ENCODE measurements around the gene SHOX.

DNA sequence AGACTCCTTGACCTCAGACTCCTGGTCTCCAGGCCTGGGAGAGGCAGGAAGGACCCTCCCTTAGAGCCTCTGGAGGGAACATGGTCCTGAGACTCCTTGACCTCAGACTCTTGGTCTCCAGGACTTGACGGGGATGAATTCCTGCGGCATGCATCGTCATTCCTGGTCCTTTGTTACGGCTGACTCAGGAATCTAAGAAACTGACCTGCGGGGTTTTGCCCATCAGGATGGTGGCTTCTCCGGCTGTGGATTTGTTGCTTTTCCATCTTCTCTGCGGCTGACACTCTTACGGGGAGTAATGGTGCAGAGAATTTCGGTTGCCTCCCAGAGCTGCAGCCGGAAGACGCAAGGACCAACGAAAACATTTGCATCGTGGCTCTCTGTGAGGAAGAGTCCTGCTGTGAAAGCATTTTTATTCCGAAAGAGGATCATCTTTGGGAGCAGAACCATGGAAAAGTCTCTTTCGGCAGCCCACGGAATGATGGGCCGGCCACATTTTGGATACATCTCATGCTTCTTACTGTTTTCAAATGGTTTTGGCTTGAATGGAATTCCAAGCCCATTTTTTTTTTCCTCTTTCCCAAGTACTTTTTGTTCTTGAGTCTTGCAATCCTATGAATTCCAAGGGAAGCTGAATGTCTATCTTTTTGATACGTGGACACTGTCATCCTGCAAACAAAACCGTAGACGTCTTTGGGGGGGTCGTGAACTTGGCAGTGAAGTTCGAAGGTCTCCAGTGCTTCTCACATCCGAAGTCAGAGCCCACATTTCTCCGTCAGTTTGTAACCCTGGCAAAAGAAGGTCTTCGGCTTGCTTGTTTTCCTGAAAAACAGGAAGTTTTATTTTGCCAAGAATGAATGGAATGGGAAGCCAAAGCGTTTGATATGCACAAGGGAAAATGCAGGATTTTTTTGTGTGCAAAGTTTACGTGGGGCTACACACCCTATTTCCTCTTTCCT is 36.5 kb downstream of the SHOX start:
- TF ChIP-seq EZH2 (IDR thresholded peaks at IDR 0.05; ENCODE audit: low read depth): no peak
- TF ChIP-seq, protein P1, sequence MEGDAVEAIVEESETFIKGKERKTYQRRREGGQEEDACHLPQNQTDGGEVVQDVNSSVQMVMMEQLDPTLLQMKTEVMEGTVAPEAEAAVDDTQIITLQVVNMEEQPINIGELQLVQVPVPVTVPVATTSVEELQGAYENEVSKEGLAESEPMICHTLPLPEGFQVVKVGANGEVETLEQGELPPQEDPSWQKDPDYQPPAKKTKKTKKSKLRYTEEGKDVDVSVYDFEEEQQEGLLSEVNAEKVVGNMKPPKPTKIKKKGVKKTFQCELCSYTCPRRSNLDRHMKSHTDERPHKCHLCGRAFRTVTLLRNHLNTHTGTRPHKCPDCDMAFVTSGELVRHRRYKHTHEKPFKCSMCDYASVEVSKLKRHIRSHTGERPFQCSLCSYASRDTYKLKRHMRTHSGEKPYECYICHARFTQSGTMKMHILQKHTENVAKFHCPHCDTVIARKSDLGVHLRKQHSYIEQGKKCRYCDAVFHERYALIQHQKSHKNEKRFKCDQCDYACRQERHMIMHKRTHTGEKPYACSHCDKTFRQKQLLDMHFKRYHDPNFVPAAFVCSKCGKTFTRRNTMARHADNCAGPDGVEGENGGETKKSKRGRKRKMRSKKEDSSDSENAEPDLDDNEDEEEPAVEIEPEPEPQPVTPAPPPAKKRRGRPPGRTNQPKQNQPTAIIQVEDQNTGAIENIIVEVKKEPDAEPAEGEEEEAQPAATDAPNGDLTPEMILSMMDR (conservative IDR thresholded peaks at IDR 0.05): no peak
